ENCODE results near the gene LTB4R2.

DNA sequence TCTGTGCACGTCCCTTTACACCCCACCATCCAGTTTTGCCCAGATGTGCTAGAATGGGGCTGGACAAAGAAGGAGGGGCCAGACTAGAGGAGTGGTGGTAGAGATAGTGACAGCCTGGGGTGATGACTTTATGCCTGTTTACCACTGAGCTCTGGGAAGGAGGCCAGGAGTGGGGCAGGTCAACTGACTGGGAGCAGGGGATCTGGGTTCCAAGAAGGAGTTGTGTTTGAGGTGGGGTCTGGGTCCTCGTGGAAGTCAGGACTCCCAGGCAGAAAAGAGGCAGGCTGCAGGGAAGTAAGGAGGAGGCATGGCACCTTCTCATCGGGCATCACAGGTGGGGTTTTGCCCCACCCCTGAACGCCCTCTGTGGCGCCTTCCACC, 315 bp downstream of the LTB4R2 start:
- TF ChIP-seq, protein P1, sequence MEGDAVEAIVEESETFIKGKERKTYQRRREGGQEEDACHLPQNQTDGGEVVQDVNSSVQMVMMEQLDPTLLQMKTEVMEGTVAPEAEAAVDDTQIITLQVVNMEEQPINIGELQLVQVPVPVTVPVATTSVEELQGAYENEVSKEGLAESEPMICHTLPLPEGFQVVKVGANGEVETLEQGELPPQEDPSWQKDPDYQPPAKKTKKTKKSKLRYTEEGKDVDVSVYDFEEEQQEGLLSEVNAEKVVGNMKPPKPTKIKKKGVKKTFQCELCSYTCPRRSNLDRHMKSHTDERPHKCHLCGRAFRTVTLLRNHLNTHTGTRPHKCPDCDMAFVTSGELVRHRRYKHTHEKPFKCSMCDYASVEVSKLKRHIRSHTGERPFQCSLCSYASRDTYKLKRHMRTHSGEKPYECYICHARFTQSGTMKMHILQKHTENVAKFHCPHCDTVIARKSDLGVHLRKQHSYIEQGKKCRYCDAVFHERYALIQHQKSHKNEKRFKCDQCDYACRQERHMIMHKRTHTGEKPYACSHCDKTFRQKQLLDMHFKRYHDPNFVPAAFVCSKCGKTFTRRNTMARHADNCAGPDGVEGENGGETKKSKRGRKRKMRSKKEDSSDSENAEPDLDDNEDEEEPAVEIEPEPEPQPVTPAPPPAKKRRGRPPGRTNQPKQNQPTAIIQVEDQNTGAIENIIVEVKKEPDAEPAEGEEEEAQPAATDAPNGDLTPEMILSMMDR (conservative IDR thresholded peaks at IDR 0.05) = no peak
- TF ChIP-seq EZH2 (IDR thresholded peaks at IDR 0.05; ENCODE audit: low read depth) = no peak

Data from PC-9 (cell line).